Right lobe of liver (tissue), 4 donors: ENCODE measurements around the gene OPN1MW2.
"Not testable (repeated sequence)": the region's sequence is repeated elsewhere in the genome, so short reads cannot be mapped to it uniquely, and the experiment has no call there.

Source experiments
- CTCF ChIP-seq, 4 donors: fragments of 200-600 bp in 3 of 4; fragments of 450-650 bp in 1 of 4; IDR thresholded peaks; one replicate each; pipeline versions ENCODE4 v1.5.1 to v1.8.0; 2016 to 2022; ENCODE audit warnings: antibody characterized with exemption in 4 of 4, mild to moderate bottlenecking in 2 of 4
- POLR2A ChIP-seq: fragments of 450-650 bp; IDR thresholded peaks from one replicate; pipeline ENCODE4 v1.6.1; 2017; ENCODE audit warnings: antibody characterized with exemption, mild to moderate bottlenecking
- donor health status: DM: no; HTN: no; CAD: no.
- donor health status: DM: no; HTN: no; CAD: no.
- donor health status: DM: no; HTN: yes; CAD: no.

- not testable (repeated sequence) for TF ChIP-seq CTCF (IDR thresholded peaks at IDR 0.05); POLR2A
Observed at GRCh38 chrX:154194316-154194715, 25.2 kb upstream of the OPN1MW2 start.
